Loucy (cell line): Measurements from ENCODE around the gene SEMA7A.
A peak's percentile ranks its signal among the peaks of the same experiment; 100 is the strongest.

ENCODE experiments used
- H2AFZ ChIP-seq: fragments of 200-600 bp; sonication (generic); 2 replicates; pipeline ENCODE4 v1.6.0; 2016; ENCODE audit warnings: antibody characterized with exemption, mild to moderate bottlenecking, low read length, moderate library complexity
- H3F3A ChIP-seq: fragments of 200-600 bp; 2 replicates; pipeline ENCODE4 v1.6.0; 2016; ENCODE audit warnings: antibody characterized with exemption, low read depth, mild to moderate bottlenecking
- H3K27me3 ChIP-seq: fragments of 200-600 bp; sonication (generic); 2 replicates; pipeline ENCODE4 v1.6.1; 2014; ENCODE audit warnings: low read length, mild to moderate bottlenecking; ENCODE audit not compliant: insufficient read depth, poor library complexity, severe bottlenecking
- H3K36me3 ChIP-seq: fragments of 200-600 bp; sonication (generic); 2 replicates; pipeline ENCODE4 v1.6.1; 2016; ENCODE audit warnings: low read length; ENCODE audit not compliant: insufficient read depth
- H3K4me1 ChIP-seq: fragments of 200-600 bp; sonication (generic); 2 replicates; pipeline ENCODE4 v1.5.1; 2014; ENCODE audit warnings: low read length, mild to moderate bottlenecking; ENCODE audit not compliant: insufficient read depth, poor library complexity, severe bottlenecking
- H3K4me2 ChIP-seq: fragments of 200-600 bp; sonication (generic); 2 replicates; pipeline ENCODE4 v1.6.0; 2014; ENCODE audit warnings: antibody characterized with exemption, low read length, low read depth, mild to moderate bottlenecking; ENCODE audit not compliant: poor library complexity, severe bottlenecking
- H3K4me3 ChIP-seq: fragments of 200-600 bp; sonication (generic); 2 replicates; pipeline ENCODE4 v1.5.1; 2014; ENCODE audit warnings: low read length, mild to moderate bottlenecking, mixed read lengths; ENCODE audit not compliant: poor library complexity, severe bottlenecking
- H3K79me2 ChIP-seq: fragments of 200-600 bp; sonication (generic); 2 replicates; pipeline ENCODE4 v1.6.1; 2014; ENCODE audit warnings: low read length; ENCODE audit not compliant: insufficient read depth
- H3K9ac ChIP-seq: fragments of 200-600 bp; sonication (generic); 2 replicates; pipeline ENCODE4 v1.6.0; 2014; ENCODE audit warnings: mild to moderate bottlenecking, low read depth, low read length, moderate library complexity; ENCODE audit not compliant: poor library complexity, severe bottlenecking
- H3K9me2 ChIP-seq: fragments of 200-600 bp; sonication (generic); replicated peaks from 2 replicates; pipeline ENCODE4 v1.6.1; 2016; ENCODE audit warnings: low read depth, low read length, mixed read lengths
- H3K9me3 ChIP-seq: fragments of 200-600 bp; sonication (generic); 2 replicates; pipeline ENCODE4 v1.6.1; 2014; ENCODE audit warnings: mild to moderate bottlenecking, antibody characterized with exemption, low read length, low read depth; ENCODE audit not compliant: insufficient read depth
- H4K20me1 ChIP-seq: fragments of 200-600 bp; sonication (generic); 2 replicates; pipeline ENCODE4 v1.6.0; 2014; ENCODE audit warnings: antibody characterized with exemption, low read length, mild to moderate bottlenecking; ENCODE audit not compliant: insufficient read depth, poor library complexity, severe bottlenecking
- CTCF ChIP-seq: fragments of 200-600 bp; sonication (generic); conservative IDR thresholded peaks from 2 replicates; pipeline ENCODE4 v1.5.1; 2014; ENCODE audit warnings: mild to moderate bottlenecking, antibody characterized with exemption, low read length
- EZH2phosphoT487 ChIP-seq: fragments of 200-600 bp; IDR thresholded peaks from 2 replicates; pipeline ENCODE4 v1.6.1; 2018; ENCODE audit warnings: antibody characterized with exemption, mild to moderate bottlenecking, moderate library complexity, borderline replicate concordance

Gene SEMA7A

GRCh38 chr15:74395319-74396145 lies 38.2 kb downstream of the SEMA7A start:
- Histone ChIP-seq H3K27me3 (no peaks in the 10 kb centered on the region), H4K20me1 (no peaks in the 10 kb centered on the region), H2AFZ (no peak overlapping the region), H3K9ac (peak overlapping the region; percentile 68), H3K9me2 (no peaks in the 10 kb centered on the region), H3K4me2 (no peak overlapping the region), H3F3A (no peaks in the 10 kb centered on the region), H3K4me1 (peaks cover 67% of the 10 kb centered on the region), H3K4me3 (no peak overlapping the region), H3K79me2 (no peaks in the 10 kb centered on the region), H3K36me3 (no peaks in the 10 kb centered on the region), H3K9me3 (no peaks in the 10 kb centered on the region)
- TF ChIP-seq CTCF (no peak), EZH2phosphoT487 (no peak)

GRCh38 chr15:74394090-74394846 lies 39.5 kb downstream of the SEMA7A start:
- TF ChIP-seq CTCF (no peak), EZH2phosphoT487 (no peak)
- Histone ChIP-seq H3K79me2 (no peaks in the 10 kb centered on the region), H3K9ac (no peak overlapping the region), H3F3A (no peaks in the 10 kb centered on the region), H3K27me3 (no peaks in the 10 kb centered on the region), H3K4me1 (peaks cover 67% of the 10 kb centered on the region), H3K4me3 (no peak overlapping the region), H3K9me2 (no peaks in the 10 kb centered on the region), H2AFZ (no peak overlapping the region), H3K4me2 (no peak overlapping the region), H3K9me3 (no peaks in the 10 kb centered on the region), H4K20me1 (no peaks in the 10 kb centered on the region), H3K36me3 (no peaks in the 10 kb centered on the region)

- no peaks in the 10 kb centered on the region for H3K79me2 ChIP-seq
- H4K20me1 ChIP-seq = no peaks in the 10 kb centered on the region
- H3K9ac ChIP-seq = no peak overlapping the region
- no peak overlapping the region for H3K4me3 ChIP-seq
- no peaks in the 10 kb centered on the region for H3K27me3 ChIP-seq
- TF ChIP-seq EZH2phosphoT487 (no peak), CTCF (no peak)
- H3K9me2 ChIP-seq = no peaks in the 10 kb centered on the region
- no peak overlapping the region for H3K4me2 ChIP-seq
- no peak overlapping the region for H2AFZ ChIP-seq
- peaks cover 68% of the 10 kb centered on the region for H3K4me1 ChIP-seq
- no peaks in the 10 kb centered on the region; the same call in 1 of the 2 replicates for H3F3A ChIP-seq
- H3K36me3 ChIP-seq = no peaks in the 10 kb centered on the region
- no peaks in the 10 kb centered on the region for H3K9me3 ChIP-seq
Observed at GRCh38 chr15:74393423-74393822, 40.3 kb downstream of the SEMA7A start.
